ENCODE results near the gene ST6GAL2. TPM values are rescaled to one million over a fixed set of nuclear protein-coding genes. Genes with fewer than 3 reads are reported as not detected.

Gene ST6GAL2
- polyA plus RNA-seq, 1 donor (not counting 4 experiments of a cell fraction or from before 2014, with no cell fraction given), result 0.14 TPM

DNA sequence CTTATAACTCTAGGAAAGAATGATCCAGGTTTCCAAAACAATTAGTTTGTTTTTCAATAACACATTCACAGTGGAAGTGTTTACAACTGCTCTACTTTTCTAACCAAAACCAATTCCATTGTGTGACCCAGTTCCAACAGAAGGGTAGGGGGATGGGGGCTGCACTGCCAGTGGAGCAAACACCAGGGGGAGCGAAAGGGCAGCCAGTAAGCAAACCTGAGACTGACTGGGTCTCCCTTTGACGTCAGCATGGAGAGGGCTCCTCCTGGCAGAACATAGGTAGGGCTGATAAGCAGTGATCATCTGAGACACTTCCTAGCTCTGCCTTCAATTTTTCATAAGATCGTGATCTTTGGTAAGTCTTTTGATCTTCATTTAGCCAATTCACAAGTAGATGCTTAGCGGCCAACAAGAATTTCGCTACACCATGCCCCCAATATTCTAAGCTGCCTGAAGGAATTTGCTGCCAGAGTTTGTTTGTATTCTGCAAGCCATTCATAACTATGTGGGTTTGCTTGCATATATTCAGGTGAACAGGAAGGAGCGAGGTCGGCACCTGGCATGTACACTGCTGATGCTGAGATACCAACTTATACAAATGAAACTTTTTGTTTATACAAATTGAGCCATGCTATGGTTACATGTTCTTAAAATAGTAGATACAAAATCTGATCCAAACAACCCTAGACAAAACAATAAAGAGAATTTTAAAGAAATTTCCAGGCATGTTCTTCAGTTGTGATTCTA, 45.9 kb downstream of the ST6GAL2 start:
- H3K9ac ChIP-seq (ENCODE audit: control insufficient read depth, extremely low read depth, insufficient read depth, low read length), result no peak overlapping the region
- H3K79me2 ChIP-seq (ENCODE audit: control insufficient read depth, insufficient read depth, low read length), result no peaks in the 10 kb centered on the region
- dilution Hi-C loops (cut with MboI; ENCODE audit: extremely low pct_ligation_motif_present, low sequenced_read_pairs), result no loop called here
- H3K9me1 ChIP-seq (ENCODE audit: control insufficient read depth, extremely low read depth, insufficient read depth, low read length), result no peaks in the 10 kb centered on the region
- FAIRE-seq (no peak), DNase-seq (ENCODE audit: low read depth, low spot score) (no peak)
- H2AFZ ChIP-seq (ENCODE audit: control insufficient read depth, low read length), result no peak overlapping the region
- H3K27ac ChIP-seq (ENCODE audit: control insufficient read depth, insufficient read depth, low read length), result no peak overlapping the region
- H3K4me2 ChIP-seq (ENCODE audit: control insufficient read depth, extremely low read depth, insufficient read depth, low read depth, low read length), result no peak overlapping the region
- no peak overlapping the region for H3K4me3 ChIP-seq (ENCODE audit: control insufficient read depth in 2 of 3, extremely low read depth in 1 of 3, insufficient read depth in 2 of 3, low read depth in 1 of 3, low read length in 3 of 3)
- TF ChIP-seq, protein P1, sequence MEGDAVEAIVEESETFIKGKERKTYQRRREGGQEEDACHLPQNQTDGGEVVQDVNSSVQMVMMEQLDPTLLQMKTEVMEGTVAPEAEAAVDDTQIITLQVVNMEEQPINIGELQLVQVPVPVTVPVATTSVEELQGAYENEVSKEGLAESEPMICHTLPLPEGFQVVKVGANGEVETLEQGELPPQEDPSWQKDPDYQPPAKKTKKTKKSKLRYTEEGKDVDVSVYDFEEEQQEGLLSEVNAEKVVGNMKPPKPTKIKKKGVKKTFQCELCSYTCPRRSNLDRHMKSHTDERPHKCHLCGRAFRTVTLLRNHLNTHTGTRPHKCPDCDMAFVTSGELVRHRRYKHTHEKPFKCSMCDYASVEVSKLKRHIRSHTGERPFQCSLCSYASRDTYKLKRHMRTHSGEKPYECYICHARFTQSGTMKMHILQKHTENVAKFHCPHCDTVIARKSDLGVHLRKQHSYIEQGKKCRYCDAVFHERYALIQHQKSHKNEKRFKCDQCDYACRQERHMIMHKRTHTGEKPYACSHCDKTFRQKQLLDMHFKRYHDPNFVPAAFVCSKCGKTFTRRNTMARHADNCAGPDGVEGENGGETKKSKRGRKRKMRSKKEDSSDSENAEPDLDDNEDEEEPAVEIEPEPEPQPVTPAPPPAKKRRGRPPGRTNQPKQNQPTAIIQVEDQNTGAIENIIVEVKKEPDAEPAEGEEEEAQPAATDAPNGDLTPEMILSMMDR (optimal IDR thresholded peaks at IDR 0.05 in 1 of 3, IDR thresholded peaks at IDR 0.05 in 1 of 3, conservative IDR thresholded peaks at IDR 0.05 in 1 of 3; ENCODE audit: extremely low read depth in 1 of 3, insufficient read depth in 2 of 3, low read length in 3 of 3), result peak; percentile 10 to 42 (median 20)
- TF ChIP-seq EZH2 (IDR thresholded peaks at IDR 0.05; ENCODE audit: low read length), result no peak
- no peaks in the 10 kb centered on the region for H3K4me1 ChIP-seq (ENCODE audit: control insufficient read depth, extremely low read depth, insufficient read depth, low read length)
- H3K9me3 ChIP-seq (ENCODE audit: control insufficient read depth, low read depth, low read length), result no peaks in the 10 kb centered on the region
- no peaks in the 10 kb centered on the region for H3K36me3 ChIP-seq (ENCODE audit: control insufficient read depth in 2 of 2, extremely low read depth in 1 of 2, insufficient read depth in 2 of 2, low read length in 2 of 2)
- no peaks in the 10 kb centered on the region for H4K20me1 ChIP-seq (ENCODE audit: control insufficient read depth, extremely low read depth, insufficient read depth, low read length)
- no peaks in the 10 kb centered on the region for H3K27me3 ChIP-seq (ENCODE audit: control insufficient read depth, extremely low read depth, insufficient read depth, low read length)

DNA sequence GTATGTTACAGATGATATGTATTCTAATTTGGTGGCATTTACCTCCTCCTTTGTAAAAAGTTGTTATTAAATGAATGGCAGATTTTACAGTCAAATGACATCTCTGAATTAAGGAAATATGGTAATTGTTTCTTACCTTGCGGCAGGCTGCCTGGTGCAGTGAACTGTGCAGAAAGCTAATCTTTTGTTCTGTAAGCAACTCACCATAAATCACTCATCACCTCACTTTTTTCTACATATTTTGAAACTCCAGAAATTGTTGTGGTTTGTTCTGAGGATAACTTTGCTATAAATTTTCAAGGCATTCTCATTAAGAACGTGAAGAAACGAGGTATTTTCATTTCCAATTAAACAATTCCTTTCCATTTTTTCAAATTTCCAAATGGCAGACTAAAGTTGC, 52.7 kb downstream of the ST6GAL2 start:
- Histone ChIP-seq H3K9me3 (ENCODE audit: control insufficient read depth, low read depth, low read length) (no peaks in the 10 kb centered on the region), H4K20me1 (ENCODE audit: control insufficient read depth, extremely low read depth, insufficient read depth, low read length) (no peaks in the 10 kb centered on the region), H3K9me1 (ENCODE audit: control insufficient read depth, extremely low read depth, insufficient read depth, low read length) (no peaks in the 10 kb centered on the region), H3K27me3 (ENCODE audit: control insufficient read depth, extremely low read depth, insufficient read depth, low read length) (no peaks in the 10 kb centered on the region), H2AFZ (ENCODE audit: control insufficient read depth, low read length) (no peak overlapping the region), H3K4me1 (ENCODE audit: control insufficient read depth, extremely low read depth, insufficient read depth, low read length) (no peaks in the 10 kb centered on the region), H3K4me2 (ENCODE audit: control insufficient read depth, extremely low read depth, insufficient read depth, low read depth, low read length) (no peak overlapping the region), H3K27ac (ENCODE audit: control insufficient read depth, insufficient read depth, low read length) (no peak overlapping the region), H3K4me3 (ENCODE audit: control insufficient read depth in 2 of 3, extremely low read depth in 1 of 3, insufficient read depth in 2 of 3, low read depth in 1 of 3, low read length in 3 of 3) (no peak overlapping the region), H3K36me3 (ENCODE audit: control insufficient read depth in 2 of 2, extremely low read depth in 1 of 2, insufficient read depth in 2 of 2, low read length in 2 of 2) (no peaks in the 10 kb centered on the region), H3K9ac (ENCODE audit: control insufficient read depth, extremely low read depth, insufficient read depth, low read length) (no peak overlapping the region), H3K79me2 (ENCODE audit: control insufficient read depth, insufficient read depth, low read length) (no peaks in the 10 kb centered on the region)
- dilution Hi-C loops (cut with MboI; ENCODE audit: extremely low pct_ligation_motif_present, low sequenced_read_pairs), result no loop called here
- FAIRE-seq (no peak), DNase-seq (ENCODE audit: low read depth, low spot score) (no peak)
- no peak for TF ChIP-seq EZH2 (IDR thresholded peaks at IDR 0.05; ENCODE audit: low read length)
- TF ChIP-seq, protein P1 (optimal IDR thresholded peaks at IDR 0.05 in 1 of 3, IDR thresholded peaks at IDR 0.05 in 1 of 3, conservative IDR thresholded peaks at IDR 0.05 in 1 of 3; ENCODE audit: extremely low read depth in 1 of 3, insufficient read depth in 2 of 3, low read length in 3 of 3), result no peak

Measured in keratinocyte (primary cell).